Measurements from ENCODE around the gene RTN4.

Gene RTN4

GRCh38 chr2:54969295-54969939, 80.8 kb downstream of the RTN4 start:
- no peak for DNase-seq (ENCODE audit: low spot score)

GRCh38 chr2:54968561-54969218, 81.6 kb downstream of the RTN4 start:
- DNase-seq (ENCODE audit: low spot score) = no peak

- DNase-seq (ENCODE audit: low spot score) = no peak
Observed at GRCh38 chr2:54967759-54968365, 82.4 kb downstream of the RTN4 start.

GRCh38 chr2:54967269-54967668, 83.0 kb downstream of the RTN4 start:
- peak; percentile 63 for DNase-seq (ENCODE audit: low spot score)

- no peak for DNase-seq (ENCODE audit: low spot score)
Observed at GRCh38 chr2:54966837-54967236, 83.4 kb downstream of the RTN4 start.

GRCh38 chr2:54966165-54966832, 84.0 kb downstream of the RTN4 start:
- no peak for DNase-seq (ENCODE audit: low spot score)

GRCh38 chr2:54965425-54965824, 84.8 kb downstream of the RTN4 start:
- no peak for DNase-seq (ENCODE audit: low spot score)

GRCh38 chr2:54964816-54965215, 85.4 kb downstream of the RTN4 start:
- no peak for DNase-seq (ENCODE audit: low spot score)

GRCh38 chr2:54964271-54964670, 86.0 kb downstream of the RTN4 start:
- no peak for DNase-seq (ENCODE audit: low spot score)

GRCh38 chr2:54963476-54963875, 86.8 kb downstream of the RTN4 start:
- no peak for DNase-seq (ENCODE audit: low spot score)

GRCh38 chr2:54962935-54963440, 87.3 kb downstream of the RTN4 start:
- no peak for DNase-seq (ENCODE audit: low spot score)

GRCh38 chr2:54962511-54962910, 87.7 kb downstream of the RTN4 start:
- DNase-seq (ENCODE audit: low spot score) = no peak

- no peak for DNase-seq (ENCODE audit: low spot score)
Observed at GRCh38 chr2:54960164-54960563, 90.1 kb downstream of the RTN4 start.

- DNase-seq (ENCODE audit: low spot score) = no peak
Observed at GRCh38 chr2:54958717-54959371, 91.4 kb downstream of the RTN4 start.

- no peak for DNase-seq (ENCODE audit: low spot score)
Observed at GRCh38 chr2:54957321-54957999, 92.8 kb downstream of the RTN4 start.

GRCh38 chr2:54956111-54956627, 94.1 kb downstream of the RTN4 start:
- no peak for DNase-seq (ENCODE audit: low spot score)

- DNase-seq (ENCODE audit: low spot score) = no peak
Observed at GRCh38 chr2:54955358-54956110, 94.7 kb downstream of the RTN4 start.

GRCh38 chr2:54954705-54955357, 95.4 kb downstream of the RTN4 start:
- no peak for DNase-seq (ENCODE audit: low spot score)

GRCh38 chr2:54954158-54954557, 96.1 kb downstream of the RTN4 start:
- no peak for DNase-seq (ENCODE audit: low spot score)

GRCh38 chr2:54952978-54953456, 97.2 kb downstream of the RTN4 start:
- DNase-seq (ENCODE audit: low spot score) = no peak

All from COLO829 (cell line).